ENCODE results near the gene PSMA7. TPM values are rescaled to one million over a fixed set of nuclear protein-coding genes. Genes with fewer than 3 reads are reported as not detected.

PSMA7 gene
- total RNA-seq, 1 donor: 215 TPM

- Histone ChIP-seq H3K36me3 (ENCODE audit: insufficient read depth, low read length) (no peaks in the 10 kb centered on the region), H3K4me2 (ENCODE audit: insufficient read depth, low read length) (no peak overlapping the region), H3K4me1 (ENCODE audit: insufficient read depth, low read length) (peaks cover 4% of the 10 kb centered on the region), H3K9me3 (ENCODE audit: low read depth, low read length) (peaks cover 2% of the 10 kb centered on the region), H2AFZ (ENCODE audit: low read length) (no peak overlapping the region), H3K27me3 (ENCODE audit: insufficient read depth, low read length) (no peaks in the 10 kb centered on the region), H3K4me3 (ENCODE audit: insufficient read depth, low read length) (no peak overlapping the region), H3K27ac (ENCODE audit: low read depth, low read length) (no peak overlapping the region), H3K79me2 (ENCODE audit: insufficient read depth, low read length) (no peaks in the 10 kb centered on the region), H4K20me1 (ENCODE audit: insufficient read depth, low read length) (no peaks in the 10 kb centered on the region)
- TF ChIP-seq CTCF (IDR thresholded peaks at IDR 0.05; ENCODE audit: extremely low read depth, low read depth, low read length): no peak
- DNase-seq (ENCODE audit: insufficient read length, low spot score, missing footprints): no peak
Measured at GRCh38 chr20:62096421-62097380, 46.5 kb downstream of the PSMA7 start.

DNA sequence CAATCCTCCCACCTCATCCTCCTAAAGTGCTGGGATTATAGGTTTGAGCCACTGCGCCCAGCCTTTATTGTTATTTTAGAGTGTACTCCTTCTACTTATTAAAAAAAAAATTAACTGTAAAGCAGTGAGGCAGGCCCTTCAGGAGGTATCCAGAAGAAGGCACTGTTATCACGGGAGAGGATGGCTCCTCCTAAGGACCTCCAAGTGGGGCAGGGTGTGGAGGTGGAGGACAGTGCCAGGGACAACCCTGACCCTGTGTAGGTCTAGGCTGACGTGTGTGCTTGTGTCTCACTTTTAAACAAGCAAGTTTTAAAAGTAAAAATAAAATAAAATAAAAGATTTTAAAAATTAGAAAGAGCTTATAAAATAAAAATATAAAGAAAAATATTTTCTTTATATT is 53.8 kb downstream of the PSMA7 start:
- no peaks in the 10 kb centered on the region for H4K20me1 ChIP-seq (ENCODE audit: insufficient read depth, low read length)
- no peaks in the 10 kb centered on the region for H3K36me3 ChIP-seq (ENCODE audit: insufficient read depth, low read length)
- peaks cover 4% of the 10 kb centered on the region for H3K4me1 ChIP-seq (ENCODE audit: insufficient read depth, low read length)
- no peak overlapping the region for H3K4me3 ChIP-seq (ENCODE audit: insufficient read depth, low read length)
- H3K79me2 ChIP-seq (ENCODE audit: insufficient read depth, low read length): no peaks in the 10 kb centered on the region
- H3K9me3 ChIP-seq (ENCODE audit: low read depth, low read length): no peaks in the 10 kb centered on the region
- H3K4me2 ChIP-seq (ENCODE audit: insufficient read depth, low read length): no peak overlapping the region
- no peak overlapping the region for H2AFZ ChIP-seq (ENCODE audit: low read length)
- H3K27me3 ChIP-seq (ENCODE audit: insufficient read depth, low read length): peaks cover 6% of the 10 kb centered on the region
- TF ChIP-seq CTCF (IDR thresholded peaks at IDR 0.05; ENCODE audit: extremely low read depth, low read depth, low read length): no peak
- no peak for DNase-seq (ENCODE audit: insufficient read length, low spot score, missing footprints)
- no peak overlapping the region for H3K27ac ChIP-seq (ENCODE audit: low read depth, low read length)

DNA sequence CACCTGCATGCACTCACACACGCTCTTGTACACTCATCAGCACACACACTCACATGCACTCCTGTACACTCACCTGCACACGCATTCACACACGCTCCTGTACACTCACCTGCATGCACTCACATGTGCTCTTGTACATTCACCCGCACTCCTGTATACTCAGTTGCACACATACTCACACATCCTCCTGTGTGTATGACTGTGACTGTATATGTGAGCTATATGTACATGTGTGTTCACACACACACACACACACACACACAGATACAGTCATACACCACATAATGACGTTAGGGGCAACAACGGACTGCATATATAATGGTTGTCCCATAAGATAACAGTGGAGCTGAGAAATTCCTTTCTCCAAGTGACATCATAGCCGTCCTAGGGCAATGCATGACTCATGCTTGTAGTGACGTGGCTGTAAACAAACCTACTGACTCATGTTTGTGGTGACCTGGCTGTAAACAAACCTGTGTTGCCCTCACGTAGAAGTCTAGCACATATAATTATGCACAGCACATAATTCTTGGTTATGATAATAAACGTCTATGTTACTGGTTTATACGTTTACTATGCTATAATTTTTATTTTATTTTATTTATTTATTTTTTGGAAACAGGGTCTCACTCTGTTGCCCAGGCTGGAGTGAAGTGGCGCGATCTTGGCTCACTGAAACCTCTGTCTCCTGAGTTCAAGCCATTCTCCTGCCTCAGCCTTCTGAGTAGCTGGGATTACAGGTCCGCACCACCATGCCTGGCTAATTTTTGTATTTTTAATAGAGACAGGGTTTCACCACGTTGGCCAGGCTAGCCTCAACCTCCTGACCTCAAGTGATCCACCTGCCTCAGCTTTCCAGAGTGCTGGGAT is 54.7 kb downstream of the PSMA7 start:
- no peak for DNase-seq (ENCODE audit: insufficient read length, low spot score, missing footprints)
- Histone ChIP-seq H3K79me2 (ENCODE audit: insufficient read depth, low read length) (no peaks in the 10 kb centered on the region), H3K4me3 (ENCODE audit: insufficient read depth, low read length) (no peak overlapping the region), H3K4me1 (ENCODE audit: insufficient read depth, low read length) (peaks cover 4% of the 10 kb centered on the region), H2AFZ (ENCODE audit: low read length) (no peak overlapping the region), H3K36me3 (ENCODE audit: insufficient read depth, low read length) (no peaks in the 10 kb centered on the region), H3K27ac (ENCODE audit: low read depth, low read length) (no peak overlapping the region), H3K9me3 (ENCODE audit: low read depth, low read length) (no peaks in the 10 kb centered on the region), H3K4me2 (ENCODE audit: insufficient read depth, low read length) (no peak overlapping the region), H3K27me3 (ENCODE audit: insufficient read depth, low read length) (peaks cover 6% of the 10 kb centered on the region), H4K20me1 (ENCODE audit: insufficient read depth, low read length) (no peaks in the 10 kb centered on the region)
- TF ChIP-seq CTCF (IDR thresholded peaks at IDR 0.05; ENCODE audit: extremely low read depth, low read depth, low read length): no peak

GRCh38 chr20:62087632-62088031 is 55.6 kb downstream of the PSMA7 start:
- no peak for DNase-seq (ENCODE audit: insufficient read length, low spot score, missing footprints)
- no peaks in the 10 kb centered on the region for H3K36me3 ChIP-seq (ENCODE audit: insufficient read depth, low read length)
- H3K79me2 ChIP-seq (ENCODE audit: insufficient read depth, low read length): no peaks in the 10 kb centered on the region
- H3K4me1 ChIP-seq (ENCODE audit: insufficient read depth, low read length): peaks cover 1% of the 10 kb centered on the region
- no peaks in the 10 kb centered on the region for H4K20me1 ChIP-seq (ENCODE audit: insufficient read depth, low read length)
- H3K4me3 ChIP-seq (ENCODE audit: insufficient read depth, low read length): no peak overlapping the region
- peaks cover 6% of the 10 kb centered on the region for H3K27me3 ChIP-seq (ENCODE audit: insufficient read depth, low read length)
- no peak overlapping the region for H3K27ac ChIP-seq (ENCODE audit: low read depth, low read length)
- no peak for TF ChIP-seq CTCF (IDR thresholded peaks at IDR 0.05; ENCODE audit: extremely low read depth, low read depth, low read length)
- no peaks in the 10 kb centered on the region for H3K9me3 ChIP-seq (ENCODE audit: low read depth, low read length)
- no peak overlapping the region for H3K4me2 ChIP-seq (ENCODE audit: insufficient read depth, low read length)
- no peak overlapping the region for H2AFZ ChIP-seq (ENCODE audit: low read length)

All from osteoblast (primary cell).